Endodermal cell (in vitro differentiated cells): ENCODE measurements around the gene SOX12. TPM values are rescaled to one million over a fixed set of nuclear protein-coding genes. Genes with fewer than 3 reads are reported as not detected.
A peak's percentile ranks its signal among the peaks of the same experiment; 100 is the strongest.
"Not testable (repeated sequence)": the region's sequence is repeated elsewhere in the genome, so short reads cannot be mapped to it uniquely, and the experiment has no call there.

Experiments used
- DNase-seq: peaks from one replicate; pipeline ENCODE4 v3.0.0-alpha.2; 2017
- H3K27ac ChIP-seq: 2 replicates; pipeline ENCODE4 v1.5.1; 2013; ENCODE audit warnings: mild to moderate bottlenecking, low read depth, low read length, moderate library complexity
- H3K27me3 ChIP-seq: 2 replicates; pipeline ENCODE4 v1.6.1; 2013; ENCODE audit warnings: mild to moderate bottlenecking, low read length, moderate library complexity; ENCODE audit not compliant: insufficient read depth, control insufficient read depth, poor library complexity, severe bottlenecking
- H3K36me3 ChIP-seq: 2 replicates; pipeline ENCODE4 v1.7.0; 2013; ENCODE audit warnings: mild to moderate bottlenecking, low read length, moderate library complexity; ENCODE audit not compliant: control insufficient read depth, insufficient read depth
- H3K4me1 ChIP-seq: one replicate; pipeline ENCODE4 v1.7.0; 2013; ENCODE audit warnings: low read length; ENCODE audit not compliant: control insufficient read depth, insufficient read depth
- H3K4me3 ChIP-seq: 2 replicates; pipeline ENCODE4 v1.5.1; 2013; ENCODE audit warnings: mild to moderate bottlenecking, low read length, moderate library complexity
- H3K9ac ChIP-seq: 2 replicates; pipeline ENCODE4 v1.6.1; 2013; ENCODE audit warnings: mild to moderate bottlenecking, low read length, moderate library complexity; ENCODE audit not compliant: poor library complexity, severe bottlenecking; ENCODE audit errors: extremely low read depth
- H3K9me3 ChIP-seq: 2 replicates; pipeline ENCODE4 v1.6.1; 2013; ENCODE audit warnings: mild to moderate bottlenecking, low read length, moderate library complexity; ENCODE audit not compliant: control insufficient read depth
- H3K27ac Mint-ChIP-seq: 2 replicates; pipeline ENCODE4 v1.8.0; 2020; ENCODE audit warnings: mixed read lengths
- H3K27me3 Mint-ChIP-seq: 2 replicates; pipeline ENCODE4 v1.8.0; 2021; ENCODE audit warnings: mild to moderate bottlenecking, mixed read lengths; ENCODE audit not compliant: insufficient read depth
- H3K36me3 Mint-ChIP-seq: 2 replicates; pipeline ENCODE4 v1.8.0; 2020; ENCODE audit warnings: low read depth, mixed read lengths
- H3K4me1 Mint-ChIP-seq: 2 replicates; pipeline ENCODE4 v1.8.0; 2020; ENCODE audit warnings: mixed read lengths
- H3K4me3 Mint-ChIP-seq: 2 replicates; pipeline ENCODE4 v1.8.0; 2020; ENCODE audit warnings: mild to moderate bottlenecking, moderate library complexity, mixed read lengths
- H3K9me3 Mint-ChIP-seq: 2 replicates; pipeline ENCODE4 v1.8.0; 2020; ENCODE audit warnings: mild to moderate bottlenecking, mixed read lengths
- CTCF ChIP-seq: fragments of 200-600 bp; sonication (generic); conservative IDR thresholded peaks from 2 replicates; pipeline ENCODE4 v1.5.0; 2021; ENCODE audit warnings: antibody characterized with exemption, mild to moderate bottlenecking
- WGBS, 2 experiments: methylation state at CpG; one replicate each; pipeline versions ENCODE4 v1.1.5 to v1.1.7; 2013; ENCODE audit warnings: missing lambda C conversion rate in 2 of 2, mixed read lengths in 1 of 2; ENCODE audit not compliant: insufficient coverage in 1 of 2, insufficient read length in 1 of 2; 5-methylcytosine and 5-hydroxymethylcytosine counted together
- total RNA-seq, 2 donors: library from RNA; stranded (reverse); fragmentation: NEBNext Ultra II Directional in 1 of 2; extraction: Animal tissue kit (Norgen Biotek cat#: 25700) in 1 of 2; gene quantifications; 2 replicates in 1 of 2; 3 replicates in 1 of 2; pipeline ENCODE4 v1.2.1, GENCODE V29; 2021

Gene SOX12
- total RNA-seq, 2 donors from 2014 or later: 71.4 to 81.7 TPM

GRCh38 chr20:354298-354977 is 29.1 kb downstream of the SOX12 start:
- Histone ChIP-seq H3K36me3 (peaks cover 9% of the 10 kb centered on the region), H3K27me3 (no peaks in the 10 kb centered on the region), H3K9me3 (no peaks in the 10 kb centered on the region), H3K4me3 (no peak overlapping the region), H3K9ac (no peak overlapping the region), H3K27ac (no peak overlapping the region), H3K4me1 (no peaks in the 10 kb centered on the region)
- no peak overlapping the region for H3K4me3 Mint-ChIP-seq
- no peaks in the 10 kb centered on the region for H3K4me1 Mint-ChIP-seq
- H3K36me3 Mint-ChIP-seq: peaks cover 5% of the 10 kb centered on the region
- DNase-seq: peak; percentile 93
- no peak overlapping the region for H3K27ac Mint-ChIP-seq
- H3K27me3 Mint-ChIP-seq: peaks cover 4% of the 10 kb centered on the region
- no peaks in the 10 kb centered on the region for H3K9me3 Mint-ChIP-seq
- WGBS, 2 experiments: 3 to 28% methylated on average over 6 to 14 of the region's 14 CpGs
- peak; percentile 98 for TF ChIP-seq CTCF

GRCh38 chr20:356154-356553 is 30.8 kb downstream of the SOX12 start:
- H3K9me3 ChIP-seq, H3K27ac ChIP-seq, H3K4me1 ChIP-seq, H3K4me3 Mint-ChIP-seq, H3K36me3 ChIP-seq, H3K36me3 Mint-ChIP-seq, H3K27me3 Mint-ChIP-seq, H3K4me1 Mint-ChIP-seq, H3K4me3 ChIP-seq, H3K27ac Mint-ChIP-seq, H3K27me3 ChIP-seq, DNase-seq, H3K9ac ChIP-seq, H3K9me3 Mint-ChIP-seq: not testable (repeated sequence)
- WGBS, 2 experiments: 79 to 100% methylated on average over 2 of the region's 2 CpGs

GRCh38 chr20:356745-357144 is 31.4 kb downstream of the SOX12 start:
- Histone ChIP-seq H3K27me3 (no peaks in the 10 kb centered on the region), H3K27ac (no peak overlapping the region), H3K9ac (no peak overlapping the region), H3K4me1 (no peaks in the 10 kb centered on the region), H3K4me3 (no peak overlapping the region), H3K36me3 (no peaks in the 10 kb centered on the region), H3K9me3 (no peaks in the 10 kb centered on the region)
- Mint-ChIP-seq H3K9me3 (no peaks in the 10 kb centered on the region), H3K4me1 (no peaks in the 10 kb centered on the region), H3K27ac (no peak overlapping the region), H3K27me3 (peaks cover 13% of the 10 kb centered on the region), H3K4me3 (no peak overlapping the region), H3K36me3 (no peaks in the 10 kb centered on the region)
- no peak for DNase-seq
- 96 to 100% methylated on average over 5 to 10 of the region's 10 CpGs for WGBS, 2 experiments
- TF ChIP-seq CTCF: no peak
